C4-2B (cell line): Measurements from ENCODE around the gene CMTM2.

Experiments
- CTCF ChIP-seq: fragments of 450-650 bp; conservative IDR thresholded peaks from 2 replicates; pipeline ENCODE4 v1.5.1; 2017; ENCODE audit warnings: mild to moderate bottlenecking
- ZFX ChIP-seq: fragments of 450-650 bp; IDR thresholded peaks from 2 replicates; pipeline ENCODE4 v1.6.1; 2017

DNA sequence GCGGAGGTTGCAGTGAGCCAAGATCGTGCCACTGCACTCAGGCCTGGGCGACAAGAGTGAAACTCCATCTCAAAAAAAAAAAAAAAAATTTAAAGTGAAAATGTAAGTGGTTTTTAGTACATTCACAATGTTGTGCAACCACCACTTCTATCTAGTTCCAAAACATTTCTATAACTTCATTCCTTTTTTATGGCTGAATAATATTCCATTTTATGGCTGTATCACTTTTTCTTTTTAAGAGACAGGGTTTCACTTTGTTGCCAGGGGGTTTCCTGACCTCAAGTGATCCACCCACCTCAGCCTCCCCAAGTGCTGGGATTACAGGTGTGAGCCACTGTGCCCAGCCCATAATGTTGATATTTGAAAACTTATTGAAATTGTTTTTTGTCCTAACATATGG, 13.6 kb downstream of the CMTM2 start:
- TF ChIP-seq CTCF = no peak
- TF ChIP-seq ZFX = no peak
